A673 (cell line): ENCODE measurements around the gene PSMG2.

ENCODE experiments used
- CTCF ChIP-seq: fragments of 300-800, 200-600 bp; sonication (generic); conservative IDR thresholded peaks from 2 replicates; pipeline ENCODE4 v1.5.1; 2017; ENCODE audit warnings: low read depth, mild to moderate bottlenecking, antibody characterized with exemption, low read length, moderate library complexity, mixed read lengths
- EZH2 ChIP-seq: fragments of 200-600 bp; sonication (generic); IDR thresholded peaks from 2 replicates; pipeline ENCODE4 v1.6.1; 2017; ENCODE audit warnings: borderline replicate concordance, low read depth, mild to moderate bottlenecking, mixed read lengths, antibody characterized with exemption, low read length; ENCODE audit not compliant: poor library complexity, severe bottlenecking

GRCh38 chr18:12742453-12742852 is 39.6 kb downstream of the PSMG2 start:
- no peak for TF ChIP-seq CTCF
- no peak for TF ChIP-seq EZH2
